Suprapubic skin (tissue), 4 donors: ENCODE results near the gene MFAP3L. TPM values are rescaled to one million over a fixed set of nuclear protein-coding genes. Genes with fewer than 3 reads are reported as not detected.

ENCODE experiments used
- DNase-seq, 2 donors: peaks; one replicate each; pipeline ENCODE4 v3.0.0-alpha.2; 2019; ENCODE audit warnings: low spot score in 2 of 2
- H3K27ac ChIP-seq: fragments of 200-600 bp; sonication (generic); one replicate; pipeline ENCODE4 v1.5.1; 2019
- H3K27me3 ChIP-seq: fragments of 200-600 bp; sonication (generic); one replicate; pipeline ENCODE4 v1.5.1; 2019
- H3K36me3 ChIP-seq: fragments of 200-600 bp; sonication (generic); one replicate; pipeline ENCODE4 v1.5.1; 2019
- H3K4me1 ChIP-seq: fragments of 200-600 bp; sonication (generic); one replicate; pipeline ENCODE4 v1.5.1; 2019
- H3K4me3 ChIP-seq: fragments of 200-600 bp; sonication (generic); one replicate; pipeline ENCODE4 v1.5.1; 2019; ENCODE audit warnings: mild to moderate bottlenecking
- H3K9me3 ChIP-seq: fragments of 200-600 bp; sonication (generic); one replicate; pipeline ENCODE4 v1.5.1; 2019
- EP300 ChIP-seq: sonication (generic); formaldehyde crosslinking; IDR thresholded peaks from one replicate; pipeline ENCODE4 v1.6.1; 2017; ENCODE audit warnings: antibody characterized with exemption
- POLR2A ChIP-seq, 2 donors: fragments of 450-650 bp; IDR thresholded peaks; one replicate each; pipeline ENCODE4 v1.6.1; 2017; ENCODE audit warnings: antibody characterized with exemption in 2 of 2, mild to moderate bottlenecking in 2 of 2, moderate library complexity in 2 of 2
- POLR2AphosphoS5 ChIP-seq, 3 donors: sonication (generic); formaldehyde crosslinking; IDR thresholded peaks; one replicate each; pipeline ENCODE4 v1.6.1; 2017; ENCODE audit warnings: antibody characterized with exemption in 3 of 3
- whole genome bisulfite sequencing: methylation state at CpG from one replicate; pipeline ENCODE4 v1.1.5; 2018; 5-methylcytosine and 5-hydroxymethylcytosine counted together
- total RNA-seq, 4 donors: library from RNA; depleted of rRNA; stranded (reverse); fragments of >200 nt; gene quantifications; one replicate each; pipeline ENCODE4 v1.1.0, GENCODE V29; 2016
- TF ChIP-seq, protein P1 (sequence below), 2 donors: fragments of 200-600 bp in 1 of 2; fragments of 450-650 bp in 1 of 2; sonication (generic) in 1 of 2; IDR thresholded peaks; one replicate each; pipeline ENCODE4 v1.5.1; 2016 to 2019; ENCODE audit warnings: antibody characterized with exemption in 2 of 2, mild to moderate bottlenecking in 1 of 2, moderate library complexity in 1 of 2

Gene MFAP3L
- total RNA-seq, 4 donors from 2014 or later: 41.4 to 67.0 (median 58.9) TPM

DNA sequence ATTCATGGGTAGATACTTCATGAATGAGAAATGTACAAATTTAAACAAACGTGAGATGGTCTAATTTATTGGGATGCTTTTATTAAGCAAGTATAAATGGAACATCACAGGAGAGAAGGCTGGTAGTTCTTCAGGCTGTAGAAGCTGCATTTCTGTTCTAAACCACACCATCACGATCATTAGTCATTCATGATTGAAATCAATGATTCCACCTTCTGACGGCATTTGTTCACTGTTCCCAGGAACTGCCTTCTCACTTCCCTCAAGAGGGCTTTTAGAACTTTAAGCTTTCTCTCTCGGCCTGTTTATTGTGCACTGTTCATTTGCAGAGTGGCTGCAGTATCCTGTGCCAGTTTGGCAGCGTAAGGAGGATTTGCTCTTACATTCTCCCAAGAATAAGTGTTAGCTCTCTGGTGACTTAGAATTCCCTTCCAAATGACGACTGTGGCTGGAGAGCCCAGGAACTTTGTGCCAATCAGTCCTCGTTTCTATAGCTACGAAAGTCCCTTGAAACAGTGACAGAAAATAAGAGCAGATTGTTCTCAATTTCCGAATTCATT is 54.7 kb downstream of the MFAP3L start:
- Histone ChIP-seq H3K4me3 (no peak overlapping the region), H3K9me3 (no peaks in the 10 kb centered on the region), H3K27ac (no peak overlapping the region), H3K4me1 (no peaks in the 10 kb centered on the region), H3K36me3 (no peaks in the 10 kb centered on the region), H3K27me3 (no peaks in the 10 kb centered on the region)
- no peak for TF ChIP-seq EP300
- no peak for TF ChIP-seq POLR2A (IDR thresholded peaks at IDR 0.05)
- no peak for TF ChIP-seq POLR2AphosphoS5 (IDR thresholded peaks at IDR 0.05)
- TF ChIP-seq, protein P1, sequence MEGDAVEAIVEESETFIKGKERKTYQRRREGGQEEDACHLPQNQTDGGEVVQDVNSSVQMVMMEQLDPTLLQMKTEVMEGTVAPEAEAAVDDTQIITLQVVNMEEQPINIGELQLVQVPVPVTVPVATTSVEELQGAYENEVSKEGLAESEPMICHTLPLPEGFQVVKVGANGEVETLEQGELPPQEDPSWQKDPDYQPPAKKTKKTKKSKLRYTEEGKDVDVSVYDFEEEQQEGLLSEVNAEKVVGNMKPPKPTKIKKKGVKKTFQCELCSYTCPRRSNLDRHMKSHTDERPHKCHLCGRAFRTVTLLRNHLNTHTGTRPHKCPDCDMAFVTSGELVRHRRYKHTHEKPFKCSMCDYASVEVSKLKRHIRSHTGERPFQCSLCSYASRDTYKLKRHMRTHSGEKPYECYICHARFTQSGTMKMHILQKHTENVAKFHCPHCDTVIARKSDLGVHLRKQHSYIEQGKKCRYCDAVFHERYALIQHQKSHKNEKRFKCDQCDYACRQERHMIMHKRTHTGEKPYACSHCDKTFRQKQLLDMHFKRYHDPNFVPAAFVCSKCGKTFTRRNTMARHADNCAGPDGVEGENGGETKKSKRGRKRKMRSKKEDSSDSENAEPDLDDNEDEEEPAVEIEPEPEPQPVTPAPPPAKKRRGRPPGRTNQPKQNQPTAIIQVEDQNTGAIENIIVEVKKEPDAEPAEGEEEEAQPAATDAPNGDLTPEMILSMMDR (IDR thresholded peaks at IDR 0.05): no peak
- WGBS: 68% methylated on average over 9 of the region's 9 CpGs
- DNase-seq: no peak

DNA sequence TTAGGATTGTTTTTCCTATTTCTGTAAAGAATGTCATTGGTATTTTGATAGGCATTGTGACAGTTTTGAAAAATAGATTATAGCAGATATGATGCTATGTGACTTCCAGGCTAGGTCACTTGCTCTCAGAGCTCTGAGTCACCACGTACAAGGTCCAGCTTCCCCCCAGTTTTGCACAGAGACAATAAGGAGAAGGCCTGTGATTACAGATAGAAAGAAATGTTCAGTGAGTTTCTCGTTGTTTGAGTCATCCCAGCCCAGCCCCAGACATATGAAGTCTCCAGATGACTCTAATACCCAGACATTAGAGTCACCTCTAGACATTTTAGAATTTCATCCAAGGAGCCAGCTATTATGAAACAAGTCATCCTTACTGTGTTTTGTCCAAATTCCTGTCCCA is 57.2 kb downstream of the MFAP3L start:
- Histone ChIP-seq H3K36me3 (no peaks in the 10 kb centered on the region), H3K27ac (no peak overlapping the region), H3K27me3 (no peaks in the 10 kb centered on the region), H3K4me1 (no peaks in the 10 kb centered on the region), H3K9me3 (no peaks in the 10 kb centered on the region), H3K4me3 (no peak overlapping the region)
- WGBS: 68% methylated on average over 2 of the region's 2 CpGs
- no peak for DNase-seq
- no peak for TF ChIP-seq EP300
- TF ChIP-seq POLR2AphosphoS5 (IDR thresholded peaks at IDR 0.05): no peak
- TF ChIP-seq, protein P1 (IDR thresholded peaks at IDR 0.05): no peak
- no peak for TF ChIP-seq POLR2A (IDR thresholded peaks at IDR 0.05)

DNA sequence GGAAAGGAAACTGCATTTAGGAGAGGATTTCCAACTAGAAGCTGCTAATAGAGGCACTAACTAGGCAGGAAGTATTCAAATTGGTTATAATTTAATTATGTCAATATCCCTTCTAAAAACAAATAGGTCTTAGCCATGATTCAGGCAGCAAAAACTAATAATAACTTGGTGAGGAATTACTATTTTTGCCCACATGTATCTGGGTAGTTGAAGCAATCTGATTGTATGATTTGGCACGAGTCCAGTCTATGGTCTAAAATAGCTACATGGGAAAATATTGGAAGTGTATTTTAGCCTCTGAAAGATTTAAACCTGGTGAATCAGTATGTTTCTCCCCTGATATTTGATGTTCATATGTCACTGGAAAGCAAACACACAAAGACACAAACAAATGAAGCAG is 62.2 kb downstream of the MFAP3L start:
- no peaks in the 10 kb centered on the region for H3K36me3 ChIP-seq
- TF ChIP-seq, protein P1 (IDR thresholded peaks at IDR 0.05): no peak
- TF ChIP-seq POLR2A (IDR thresholded peaks at IDR 0.05) (no peak), POLR2AphosphoS5 (IDR thresholded peaks at IDR 0.05) (no peak), EP300 (no peak)
- no peaks in the 10 kb centered on the region for H3K4me1 ChIP-seq
- no peak overlapping the region for H3K27ac ChIP-seq
- H3K9me3 ChIP-seq: no peaks in the 10 kb centered on the region
- H3K4me3 ChIP-seq: no peak overlapping the region
- no peaks in the 10 kb centered on the region for H3K27me3 ChIP-seq
- 32% methylated on average over 1 of the region's 1 CpG for WGBS
- DNase-seq: no peak

DNA sequence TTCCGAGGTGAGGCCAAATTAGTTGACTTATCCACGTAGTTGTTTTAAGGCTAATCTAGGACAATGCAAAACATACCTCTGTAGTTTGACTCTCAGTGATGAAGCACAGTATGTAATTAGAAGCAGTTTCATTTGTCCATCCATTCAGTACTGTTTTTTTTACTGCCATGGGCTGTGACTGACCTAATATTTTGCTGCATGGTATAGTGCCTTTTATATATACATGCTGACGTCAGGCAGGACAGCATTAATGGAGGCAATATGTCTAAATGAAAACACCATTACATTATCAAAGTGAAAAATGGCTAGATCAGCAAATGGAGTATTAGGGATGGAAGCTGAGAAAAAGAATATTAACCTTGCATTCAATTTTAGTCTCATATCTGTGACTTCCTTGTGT is 66.9 kb downstream of the MFAP3L start:
- Histone ChIP-seq H3K4me1 (no peaks in the 10 kb centered on the region), H3K9me3 (no peaks in the 10 kb centered on the region), H3K27me3 (no peaks in the 10 kb centered on the region), H3K36me3 (no peaks in the 10 kb centered on the region), H3K4me3 (no peak overlapping the region), H3K27ac (no peak overlapping the region)
- 75% methylated on average over 3 of the region's 3 CpGs for WGBS
- no peak for DNase-seq
- TF ChIP-seq POLR2A (IDR thresholded peaks at IDR 0.05) (no peak), POLR2AphosphoS5 (IDR thresholded peaks at IDR 0.05) (no peak)
- TF ChIP-seq, protein P1 (IDR thresholded peaks at IDR 0.05): no peak

DNA sequence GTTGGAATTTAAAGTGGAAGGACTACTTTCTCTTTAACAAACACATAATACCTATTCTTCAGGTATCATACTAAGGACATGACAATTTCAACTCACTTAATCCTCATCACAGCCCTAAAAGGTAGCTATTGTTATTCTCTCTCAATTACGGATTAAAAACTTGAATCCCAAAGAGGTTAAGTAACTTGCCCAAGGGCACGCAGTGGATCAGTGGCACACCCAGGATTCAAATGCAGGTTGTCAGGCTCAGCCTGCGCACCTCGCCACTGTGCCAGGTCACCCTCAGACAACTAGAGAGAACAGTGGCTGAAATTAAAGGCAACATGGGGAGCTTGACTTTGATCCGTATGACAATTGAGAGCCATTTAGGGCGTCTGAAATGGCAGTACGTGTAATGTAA is 67.6 kb downstream of the MFAP3L start:
- 66% methylated on average over 7 of the region's 7 CpGs for WGBS
- H3K4me3 ChIP-seq: no peak overlapping the region
- DNase-seq: no peak
- no peak for TF ChIP-seq EP300
- TF ChIP-seq POLR2AphosphoS5 (IDR thresholded peaks at IDR 0.05): no peak
- TF ChIP-seq, protein P1 (IDR thresholded peaks at IDR 0.05): no peak
- no peak for TF ChIP-seq POLR2A (IDR thresholded peaks at IDR 0.05)
- no peak overlapping the region for H3K27ac ChIP-seq
- H3K36me3 ChIP-seq: no peaks in the 10 kb centered on the region
- H3K27me3 ChIP-seq: no peaks in the 10 kb centered on the region
- no peaks in the 10 kb centered on the region for H3K4me1 ChIP-seq
- no peaks in the 10 kb centered on the region for H3K9me3 ChIP-seq
